Fibroblast of peridontal ligament (primary cell): ENCODE measurements around the gene PARN.
"Not testable (repeated sequence)": the region's sequence is repeated elsewhere in the genome, so short reads cannot be mapped to it uniquely, and the experiment has no call there.

Source experiments
- DNase-seq: peaks from one replicate; pipeline ENCODE4 v3.0.0-alpha.2; 2010; ENCODE audit errors: extremely low read depth

The PARN gene

DNA sequence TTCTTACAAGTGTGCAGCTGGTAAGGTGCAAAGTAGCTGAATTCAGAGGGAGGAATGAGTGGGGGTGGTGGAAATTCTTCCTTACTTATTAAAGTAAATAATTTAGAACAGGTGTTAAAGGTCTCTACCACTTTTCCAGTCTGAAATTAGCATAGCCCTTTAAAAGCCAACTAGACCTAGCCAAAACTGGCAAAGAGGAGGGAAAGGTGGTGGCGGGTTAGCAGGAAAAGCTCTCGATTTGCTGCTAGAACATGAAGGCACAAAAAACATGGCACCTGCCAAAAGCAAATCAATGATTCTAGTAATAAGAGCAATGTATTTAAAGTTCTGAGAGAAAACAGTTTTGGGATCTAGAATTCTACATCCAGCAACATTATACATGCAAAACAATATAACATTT is 157.7 kb downstream of the PARN start:
- no peak for DNase-seq

DNA sequence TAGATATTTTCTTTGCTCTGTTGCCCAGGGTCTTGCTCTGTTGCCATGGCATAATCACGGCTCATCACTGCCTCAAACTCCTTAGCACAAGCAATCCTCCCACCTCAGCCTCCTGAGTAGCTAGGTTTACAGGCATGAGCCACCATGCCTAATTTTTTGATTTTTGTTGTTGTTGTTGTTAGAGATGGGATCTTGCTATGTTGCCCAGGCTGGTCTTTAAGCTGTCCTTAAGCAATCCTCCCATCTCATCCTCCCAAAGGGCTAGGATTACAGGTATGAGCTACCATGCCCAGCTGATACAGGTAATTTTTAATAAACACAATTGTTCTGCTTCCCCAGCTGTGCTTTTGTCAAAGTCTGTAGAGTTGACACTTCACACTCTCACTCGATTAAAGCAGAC is 159.3 kb downstream of the PARN start:
- DNase-seq, result no peak

DNA sequence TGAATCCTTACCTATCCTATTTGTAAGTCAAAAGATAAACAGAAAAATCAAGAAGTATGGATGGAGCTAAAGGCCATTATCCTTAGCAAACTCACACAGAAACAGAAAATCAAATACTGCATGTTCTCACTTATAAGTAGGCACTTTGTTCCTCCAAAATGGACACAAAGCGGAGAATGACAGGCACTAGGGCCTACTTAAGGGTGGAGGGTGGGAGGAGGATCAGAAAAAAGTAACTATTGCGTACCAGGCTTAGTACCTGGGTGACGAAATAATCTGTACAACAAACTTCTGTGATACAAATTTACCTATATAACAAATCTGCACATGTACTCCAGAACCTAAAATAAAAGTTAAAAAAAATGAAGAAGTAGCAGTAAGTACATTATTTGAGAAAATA is 164.3 kb downstream of the PARN start:
- DNase-seq, result no peak

DNA sequence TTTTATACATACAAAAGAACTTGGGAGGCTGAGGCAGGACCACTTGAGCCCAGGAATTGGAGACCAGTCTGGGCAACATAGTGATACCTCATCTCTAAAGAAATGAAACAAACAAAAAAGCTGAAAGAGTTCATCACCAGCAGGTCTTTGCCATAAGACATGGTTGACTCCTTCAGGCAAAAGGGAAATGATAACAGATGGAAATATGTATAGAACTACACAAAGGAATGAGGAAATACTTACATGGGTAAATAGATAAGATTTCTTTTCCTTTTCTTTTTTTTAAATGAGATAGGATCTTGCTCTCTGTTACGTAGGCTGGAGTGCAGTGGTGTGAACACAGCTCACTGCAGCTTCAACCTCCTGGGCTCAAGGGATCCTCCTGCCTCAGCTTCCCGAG is 165.3 kb downstream of the PARN start:
- DNase-seq, result no peak

DNA sequence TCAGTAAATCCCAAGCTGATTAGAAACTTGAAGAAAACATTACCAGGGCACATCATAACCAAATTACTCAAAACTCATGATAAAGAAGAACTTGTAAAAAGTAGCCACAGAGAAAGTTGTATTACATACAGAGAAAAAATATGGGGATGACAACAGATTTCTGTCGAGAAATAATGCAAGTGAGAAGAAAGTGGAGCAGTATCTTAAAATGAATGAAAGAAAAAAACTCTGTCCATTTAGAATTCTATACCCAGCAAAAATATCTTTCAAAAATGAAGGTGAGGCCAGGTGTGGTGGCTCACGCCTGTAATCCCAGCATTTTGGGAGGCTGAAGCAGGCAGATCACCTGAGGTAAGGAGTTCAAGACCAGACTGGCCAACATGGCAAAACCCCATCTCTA is 165.9 kb downstream of the PARN start:
- DNase-seq, result peak; percentile 3

DNA sequence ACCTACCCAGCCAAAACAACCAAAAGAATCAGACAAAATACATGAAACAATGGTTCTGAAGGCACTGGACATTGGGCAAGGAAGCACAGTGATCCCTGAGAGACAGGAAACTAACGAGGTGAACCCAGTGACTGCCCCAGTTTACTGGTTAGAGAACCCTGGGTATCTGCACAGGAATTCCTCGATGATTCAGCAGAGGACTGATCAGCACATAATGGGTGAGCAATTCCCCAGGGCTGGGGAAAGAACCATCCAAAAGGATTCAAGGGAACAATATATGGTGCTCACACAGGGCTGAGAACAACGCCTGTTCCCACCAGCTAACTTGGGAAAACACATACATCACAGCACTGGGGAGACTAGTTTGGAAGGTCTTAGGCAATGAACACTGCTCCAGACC is 167.2 kb downstream of the PARN start:
- peak; percentile 13 for DNase-seq

DNA sequence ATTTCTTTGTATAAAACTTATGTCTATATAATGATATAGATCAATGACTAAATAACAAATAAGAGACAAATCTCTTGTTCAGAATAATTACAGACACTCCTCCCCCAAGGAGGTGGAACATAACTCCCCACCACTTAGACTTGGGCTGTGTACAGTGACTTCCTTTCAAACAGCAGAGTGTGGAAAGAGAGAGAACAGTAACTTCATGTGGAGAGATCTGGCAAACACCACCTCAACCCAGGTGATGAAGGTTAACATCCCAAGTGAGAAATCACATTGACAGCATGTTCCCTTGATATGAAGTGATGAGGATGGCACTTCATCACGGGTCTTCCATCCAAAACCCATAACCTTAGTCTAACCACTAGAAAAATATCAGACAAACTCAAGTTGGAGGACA is 169.3 kb downstream of the PARN start:
- no peak for DNase-seq

DNA sequence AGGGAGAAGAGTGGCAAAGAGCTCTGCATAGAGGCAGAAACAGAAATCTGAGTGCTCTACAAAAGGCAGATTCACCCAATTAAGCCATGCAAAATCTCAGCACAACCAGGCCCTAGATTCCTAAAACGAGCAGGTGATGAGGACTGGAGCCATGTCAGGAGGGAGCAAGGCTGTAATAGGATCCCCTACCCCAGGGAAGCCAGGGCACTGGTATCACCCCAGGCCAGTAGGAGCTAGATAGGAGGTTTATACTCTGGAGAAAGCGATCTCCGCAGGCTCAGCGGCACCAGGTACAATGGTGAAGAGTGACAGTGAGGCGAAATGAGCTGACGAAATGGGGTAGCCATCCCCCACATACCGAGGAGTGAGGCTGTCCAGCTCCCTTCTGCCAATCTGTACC is 171.5 kb downstream of the PARN start:
- no peak for DNase-seq

DNA sequence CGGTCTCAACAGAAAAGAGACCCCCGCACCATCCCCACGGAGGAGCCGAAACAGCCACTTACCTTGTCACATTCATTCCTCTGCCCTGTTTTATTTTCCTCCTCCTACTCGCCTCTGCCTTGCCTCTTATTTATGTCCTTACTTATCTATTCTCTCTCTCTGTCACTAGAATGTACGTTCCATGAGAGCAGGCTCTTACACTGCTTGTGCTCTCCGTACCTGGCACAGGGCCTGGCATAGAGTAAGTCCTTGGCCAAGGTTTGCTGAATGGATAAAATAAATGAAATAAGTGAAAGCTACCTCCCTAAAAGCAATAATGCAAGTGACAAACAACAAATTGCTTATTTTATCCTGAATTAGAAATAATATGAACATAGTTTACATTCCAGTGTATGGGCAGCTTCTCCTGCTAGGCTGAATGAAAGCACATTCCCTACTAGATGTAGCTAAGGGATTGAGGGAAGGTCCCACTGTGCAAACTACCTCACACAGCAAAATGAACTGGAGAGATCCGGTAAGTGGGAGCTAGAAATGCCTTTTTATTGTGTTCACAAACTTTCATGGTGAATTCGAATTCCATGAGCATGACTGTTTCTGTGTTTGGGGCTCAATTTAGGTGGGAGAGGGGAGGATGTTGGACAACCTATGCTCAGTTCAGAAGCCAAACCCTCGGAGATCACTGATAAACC is 173.1 kb downstream of the PARN start:
- DNase-seq, result peak; percentile 8

DNA sequence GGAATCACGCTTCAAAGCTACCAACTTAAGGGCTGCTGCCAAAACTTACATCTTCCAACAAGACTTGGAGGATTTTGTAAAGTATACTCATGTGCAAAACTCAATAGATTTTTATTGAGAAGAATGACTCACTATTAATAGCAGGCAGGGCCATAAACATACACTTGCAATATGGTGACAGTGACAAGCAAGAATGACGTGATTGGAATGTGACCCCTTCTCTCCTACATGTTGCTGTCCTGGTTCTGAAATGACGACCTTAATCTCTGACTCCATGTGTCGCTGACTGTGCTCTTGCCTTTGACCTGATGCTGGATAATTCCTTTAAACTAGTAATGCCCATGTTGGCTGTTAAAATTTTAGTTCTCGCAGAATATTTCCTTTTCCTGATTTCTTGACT is 174.5 kb downstream of the PARN start:
- no peak for DNase-seq

DNA sequence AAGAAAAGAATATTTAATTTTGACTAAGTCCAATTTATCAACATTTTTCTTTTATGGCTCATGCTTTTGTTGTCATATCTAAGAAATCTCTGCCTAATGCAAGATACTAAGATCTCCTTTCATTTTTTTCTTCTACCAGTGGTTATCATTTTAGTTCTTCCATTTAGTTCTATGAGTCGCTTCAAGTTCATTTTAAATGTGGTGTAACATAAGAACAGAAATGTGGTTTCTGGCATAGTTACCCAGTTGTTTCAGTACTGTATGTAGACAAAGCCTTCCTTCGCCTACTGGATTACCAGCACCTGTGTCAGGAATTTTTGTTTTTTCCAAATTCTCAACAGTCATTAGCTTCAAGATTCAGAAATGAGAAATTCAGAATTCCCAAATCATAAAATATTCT is 175.7 kb downstream of the PARN start:
- DNase-seq, result peak; percentile 82

DNA sequence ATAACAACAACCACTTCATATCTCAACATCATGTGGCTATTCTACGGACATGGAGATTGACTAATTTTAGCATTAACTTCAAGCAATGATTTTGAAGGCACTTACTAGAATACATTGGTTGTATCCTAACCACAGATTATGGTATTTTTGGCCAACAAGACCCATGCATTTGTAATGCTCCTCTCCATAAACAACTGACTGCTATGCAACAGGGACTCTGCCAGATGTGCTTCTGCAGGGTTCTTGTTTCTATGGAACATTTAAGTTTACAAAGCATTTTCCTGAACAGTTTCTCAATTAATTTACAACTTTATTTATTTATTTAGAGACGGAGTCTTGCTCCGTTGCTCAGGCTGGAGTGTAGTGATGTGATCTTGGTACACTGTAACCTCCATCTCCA is 178.0 kb downstream of the PARN start:
- peak; percentile 68 for DNase-seq

DNA sequence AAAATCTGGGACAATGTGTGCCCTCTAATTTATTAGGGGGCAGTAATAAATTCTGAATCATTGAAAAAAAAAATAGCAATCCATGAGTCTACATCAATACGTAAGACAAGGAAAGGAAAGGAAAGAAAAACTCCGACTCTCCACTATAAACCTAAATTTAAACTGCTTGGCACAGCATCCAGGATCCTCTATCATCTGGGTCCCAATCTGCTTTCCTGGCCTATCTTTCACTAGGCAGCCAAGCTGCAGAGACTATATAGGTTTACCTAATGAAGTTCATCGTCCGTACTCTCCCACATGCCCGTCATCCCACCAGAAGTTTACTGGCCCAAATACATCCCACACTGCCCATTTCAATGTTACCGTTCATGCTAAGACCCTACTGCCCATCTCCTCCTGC is 179.2 kb downstream of the PARN start:
- no peak for DNase-seq

DNA sequence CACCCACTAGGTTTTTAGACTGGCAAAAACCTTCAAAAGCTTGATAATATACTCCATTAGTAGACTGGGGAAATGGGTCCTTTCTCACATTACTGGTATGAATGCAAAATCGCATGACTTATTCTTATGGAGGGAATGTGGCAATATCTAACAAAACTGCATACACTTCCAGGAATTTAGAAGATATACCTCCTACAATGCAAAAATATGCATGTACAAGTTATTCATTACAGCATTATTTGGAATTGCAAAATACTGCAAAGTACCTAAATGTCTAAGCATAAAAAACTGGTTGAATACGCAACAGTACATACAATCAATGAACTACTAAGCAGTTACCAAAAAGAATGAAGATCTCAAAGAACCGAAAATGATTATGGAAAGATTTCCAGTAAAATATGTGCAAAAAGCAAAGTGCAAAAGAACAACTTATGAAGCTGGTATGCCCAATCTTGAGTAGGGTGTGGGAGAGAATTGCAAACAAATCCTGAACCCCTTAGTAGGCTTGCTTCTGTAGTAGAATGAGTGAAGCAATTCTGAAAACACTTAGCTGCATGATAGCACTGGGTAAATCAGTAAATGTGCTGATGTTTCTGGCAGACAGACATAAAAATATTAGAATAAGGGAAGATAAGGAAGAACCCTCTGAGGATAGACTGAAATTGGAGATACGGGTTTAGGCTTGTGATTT is 180.1 kb downstream of the PARN start:
- peak; percentile 23 for DNase-seq

DNA sequence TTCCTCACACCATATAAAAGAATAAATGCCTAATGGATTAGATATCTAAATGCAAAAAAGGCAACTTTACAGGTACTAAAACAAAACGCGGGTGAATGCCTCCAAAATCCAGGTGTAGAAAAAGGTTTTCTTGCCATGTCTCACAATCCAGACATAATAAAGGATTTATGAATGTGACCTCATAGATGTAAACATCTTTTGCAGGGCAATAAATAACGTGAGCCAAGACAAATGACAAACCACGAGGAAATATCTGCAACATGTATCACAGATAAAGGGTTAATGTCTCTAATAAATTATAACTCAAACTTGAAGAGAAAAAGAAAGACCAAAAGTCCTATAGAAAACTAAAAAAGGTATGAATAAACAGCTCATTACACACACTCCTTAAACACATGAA is 180.7 kb downstream of the PARN start:
- DNase-seq, result no peak

DNA sequence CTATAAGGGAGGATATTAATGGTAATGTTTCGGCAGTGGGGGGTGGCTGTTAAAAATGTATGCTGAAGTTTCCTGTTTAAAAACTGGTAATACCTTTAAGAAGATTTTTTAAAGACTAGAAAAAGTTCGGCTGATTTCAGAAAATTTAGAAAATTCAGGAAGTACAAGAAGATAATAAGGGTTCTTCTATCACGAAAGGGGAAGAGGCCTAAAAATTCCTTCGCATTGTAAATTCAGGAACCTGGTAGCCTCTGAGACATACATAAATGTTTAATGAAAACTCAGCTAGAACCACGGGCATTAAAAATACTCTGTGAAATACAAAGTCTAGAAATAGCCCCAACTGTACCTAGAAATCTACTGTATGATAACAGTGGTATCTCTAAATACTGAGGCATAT is 181.2 kb downstream of the PARN start:
- no peak for DNase-seq

DNA sequence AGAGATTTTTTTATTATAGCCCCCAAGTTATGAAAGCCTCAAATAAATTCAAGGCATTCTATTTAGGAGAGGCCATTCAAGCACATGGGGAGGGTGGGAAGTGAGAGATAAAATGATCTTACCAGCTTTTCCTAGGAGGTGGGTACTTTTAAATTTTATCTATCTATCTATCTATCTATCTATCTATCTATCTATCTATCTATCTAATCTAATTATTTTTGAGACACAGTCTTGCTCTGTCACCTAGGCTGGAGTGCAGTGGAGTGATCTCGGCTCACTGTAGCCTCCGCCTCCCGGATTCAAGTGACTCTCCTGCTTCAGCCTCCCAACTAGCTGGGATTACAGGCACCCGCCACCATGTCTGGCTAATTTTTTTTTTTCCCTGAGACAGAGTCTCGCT is 182.3 kb downstream of the PARN start:
- DNase-seq, result no peak

DNA sequence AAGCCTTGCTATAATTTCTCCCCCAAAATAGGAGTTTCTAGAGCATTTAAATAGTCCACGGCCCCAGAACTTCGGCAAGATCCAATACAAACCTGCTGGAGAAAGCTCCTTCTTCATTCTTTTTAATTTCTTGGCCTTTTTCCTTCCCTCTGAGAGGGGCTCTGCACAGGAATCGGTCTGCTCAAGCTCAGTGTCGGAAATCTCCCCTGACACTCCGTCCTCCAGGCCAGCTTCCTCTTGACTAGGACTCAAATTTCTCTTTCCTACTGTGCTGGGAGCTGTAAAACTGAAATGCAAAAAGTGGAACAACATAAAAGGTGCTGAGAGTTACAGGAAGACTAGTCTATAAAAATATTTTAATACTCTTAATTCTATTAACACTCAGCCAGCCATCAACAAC is 183.3 kb downstream of the PARN start:
- no peak for DNase-seq

DNA sequence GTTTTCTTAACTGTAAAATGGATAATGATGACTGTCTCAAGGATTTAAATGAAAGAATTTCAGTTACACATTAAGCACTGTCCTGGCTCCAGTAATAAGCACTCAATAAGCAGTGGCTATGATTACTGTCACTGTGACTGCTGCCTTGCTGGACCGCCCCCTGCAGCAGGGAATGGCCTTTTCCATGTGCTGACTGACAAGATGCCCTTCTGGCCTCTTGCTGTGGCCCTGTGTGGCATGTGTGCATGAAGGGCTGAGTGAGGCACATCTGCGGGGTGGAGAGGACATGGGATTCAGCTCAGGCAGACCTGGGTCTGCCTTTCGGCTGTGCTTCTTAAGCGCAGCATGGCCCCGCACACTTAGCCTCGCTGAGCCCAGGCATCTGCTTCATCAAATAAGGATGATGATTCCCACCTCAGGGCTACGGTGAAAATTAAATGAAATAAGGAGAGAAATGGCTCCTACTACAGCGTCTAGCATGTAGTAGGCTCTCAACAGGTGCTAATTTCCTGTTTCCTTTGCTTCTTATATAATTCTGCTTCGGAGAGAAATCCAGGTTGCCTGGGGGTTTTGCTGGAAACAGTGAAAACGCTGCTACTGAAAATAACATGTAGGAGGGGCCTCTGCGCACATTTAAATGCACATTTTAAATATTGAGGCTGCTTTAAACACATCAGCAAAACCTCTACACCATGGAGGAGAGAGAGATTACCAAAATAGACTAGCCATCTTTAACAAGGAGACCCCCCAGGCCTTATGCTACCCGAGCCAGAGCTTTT is 183.9 kb downstream of the PARN start:
- no peak for DNase-seq

DNA sequence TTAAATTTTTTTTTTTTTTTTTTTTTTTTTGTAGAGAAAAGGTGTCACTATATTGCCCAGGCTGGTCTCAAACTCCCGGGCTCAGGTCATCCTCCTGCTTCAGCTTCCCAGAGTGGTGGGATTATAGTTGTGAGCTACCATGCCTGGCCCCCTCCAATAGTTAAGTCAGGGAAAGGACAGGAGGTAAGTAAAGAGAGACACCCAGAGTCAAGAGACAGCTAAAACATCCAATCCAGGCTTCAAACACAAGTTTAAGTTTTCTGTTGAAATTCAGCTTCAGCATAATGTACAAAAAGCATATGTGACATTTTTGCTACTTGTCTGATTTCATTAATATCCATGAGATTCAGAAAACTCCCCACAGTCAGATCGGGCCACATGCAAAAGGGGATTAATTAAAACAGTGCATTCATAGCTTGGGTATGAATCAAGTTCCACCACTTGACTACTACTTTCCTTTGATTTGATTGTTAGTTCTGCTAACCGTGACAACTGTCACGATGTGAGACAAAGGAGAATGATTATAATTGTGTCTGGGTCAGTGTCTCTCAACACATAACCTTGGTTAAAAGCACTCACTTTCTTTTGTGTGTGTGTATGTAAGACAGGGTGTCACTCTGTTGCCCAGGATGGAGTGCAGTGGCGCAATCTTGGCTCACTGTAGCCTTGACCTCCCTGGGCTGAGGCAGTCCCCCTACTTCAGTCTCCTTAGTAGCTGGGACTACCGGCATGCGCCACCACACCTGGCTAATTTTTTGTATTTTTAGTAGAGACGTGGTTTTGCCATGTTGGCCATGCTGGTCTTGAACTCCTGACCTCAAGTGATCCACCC is 184.9 kb downstream of the PARN start:
- no peak for DNase-seq

DNA sequence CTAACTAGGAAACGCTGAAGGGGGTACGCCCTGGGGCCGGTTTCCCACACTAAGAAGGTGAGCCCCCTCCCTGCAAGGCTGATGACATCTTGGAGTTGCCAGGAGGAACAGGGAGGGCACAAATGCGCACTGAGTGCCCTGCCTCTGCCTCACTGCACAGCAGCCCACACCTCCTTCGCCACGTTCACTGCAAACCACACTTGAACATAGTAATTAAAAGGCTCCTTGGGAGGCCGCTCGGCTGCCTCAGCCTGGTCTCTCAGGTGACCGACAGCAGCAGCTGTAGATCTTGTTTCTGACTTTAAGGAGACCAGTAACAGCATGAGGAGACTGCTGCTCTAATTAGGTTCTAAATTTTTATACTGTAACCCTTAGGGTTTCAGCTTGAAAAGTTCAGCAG is 188.5 kb downstream of the PARN start:
- not testable (repeated sequence) for DNase-seq

DNA sequence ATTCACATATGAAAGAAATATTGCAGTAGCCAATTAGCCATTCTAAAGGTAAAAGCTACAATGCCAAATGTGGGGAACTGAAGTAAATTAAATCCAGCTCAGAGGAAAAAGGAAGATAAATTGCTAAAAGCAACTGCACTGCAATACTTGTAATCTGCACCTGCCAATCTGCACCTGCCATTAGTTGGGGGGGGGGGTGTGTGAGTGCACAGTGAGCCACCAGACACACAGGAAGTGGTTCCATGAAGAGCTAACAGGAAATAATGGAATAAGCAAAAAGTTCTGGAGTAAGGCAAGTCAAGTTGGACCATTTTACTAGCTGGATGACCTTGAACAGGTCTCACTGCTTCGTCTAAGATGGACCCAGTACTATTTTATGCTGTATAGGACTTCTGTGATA is 191.8 kb downstream of the PARN start:
- DNase-seq, result no peak
